Activated CD4-positive, alpha-beta T cell treated with anti-CD3 and anti-CD28 coated beads for 48 hours (primary cell): ENCODE results near the gene SPINK8.
"Not testable (repeated sequence)": the region's sequence is repeated elsewhere in the genome, so short reads cannot be mapped to it uniquely, and the experiment has no call there.

Experiments
- DNase-seq: peaks from one replicate; pipeline ENCODE4 v3.0.0-alpha.2; 2020

Gene SPINK8

DNA sequence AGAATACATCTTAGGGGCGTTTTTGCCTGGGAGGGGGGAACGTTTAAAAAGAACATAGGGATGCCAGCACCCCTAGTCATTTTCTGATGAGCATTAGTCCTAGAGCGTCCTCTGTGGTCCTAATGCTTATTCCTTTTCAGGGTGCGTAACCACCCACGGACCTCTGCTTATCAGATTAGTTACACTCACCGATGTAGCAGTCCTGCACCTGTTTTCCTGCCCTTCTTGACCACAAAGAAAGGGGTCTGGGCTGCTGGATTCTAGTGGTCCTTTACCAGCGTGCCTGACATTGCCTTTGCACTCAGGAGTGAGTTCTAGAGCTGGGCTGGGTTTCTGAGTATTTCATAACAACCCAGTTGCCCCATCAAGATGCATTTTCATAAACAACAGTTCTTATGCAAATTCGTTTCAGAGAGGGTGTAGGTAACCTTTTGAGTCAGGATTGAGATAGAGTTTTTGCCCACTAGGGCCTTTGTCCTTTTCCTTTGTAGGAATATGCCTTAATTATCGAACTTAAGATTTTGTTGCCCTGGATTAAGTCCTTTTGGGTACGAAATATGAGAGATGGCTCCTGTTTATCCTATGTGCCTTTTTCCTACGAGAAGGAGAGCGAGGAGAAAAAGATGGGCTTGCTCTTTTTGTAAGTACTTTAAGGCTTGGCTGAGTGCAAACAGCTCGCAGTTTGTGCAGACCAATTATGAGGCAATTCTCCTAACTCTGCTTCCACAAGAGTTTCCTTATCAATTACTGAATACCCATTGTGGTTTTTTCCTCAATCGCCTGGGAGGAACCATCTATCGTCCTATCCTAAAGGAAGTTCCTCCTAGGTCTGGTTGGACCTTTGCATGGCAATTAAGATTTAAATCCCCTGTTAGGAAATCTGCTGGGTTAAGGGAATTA lies at the start of gene SPINK8:
Gene SPINK8 (minus strand): TSS at position 316 of the 900 bp plus-strand sequence. CDS start 5,320 bp downstream, outside the sequence.
- not testable (repeated sequence) for DNase-seq

DNA sequence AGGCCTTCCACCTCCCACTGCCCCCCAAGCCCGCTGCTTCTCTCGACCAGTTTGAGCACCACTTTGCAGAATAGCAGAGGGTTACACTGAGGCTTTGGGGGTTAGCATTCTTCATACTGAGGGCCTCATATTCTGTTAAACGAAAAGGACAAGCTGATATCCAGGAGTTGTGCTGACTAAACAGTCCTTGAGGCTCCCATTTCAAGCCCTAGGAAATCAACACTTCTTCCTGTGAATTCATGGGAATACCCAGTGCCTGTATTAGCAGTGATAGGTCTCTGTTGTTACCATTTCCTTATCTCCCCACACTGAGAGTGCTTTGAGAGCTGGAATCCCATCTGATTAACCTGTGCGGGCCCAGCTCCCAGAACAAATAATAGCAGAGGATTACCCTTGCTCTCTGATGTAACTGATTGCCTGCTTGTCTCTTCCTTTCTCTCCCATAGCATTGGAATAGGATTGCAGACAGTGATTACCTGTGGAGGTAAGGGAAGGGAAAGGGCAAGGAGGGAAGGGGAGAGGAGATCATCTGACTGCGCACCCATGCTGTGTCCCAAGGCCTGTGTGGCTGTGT lies 39.5 kb upstream of the SPINK8 start:
- no peak for DNase-seq

DNA sequence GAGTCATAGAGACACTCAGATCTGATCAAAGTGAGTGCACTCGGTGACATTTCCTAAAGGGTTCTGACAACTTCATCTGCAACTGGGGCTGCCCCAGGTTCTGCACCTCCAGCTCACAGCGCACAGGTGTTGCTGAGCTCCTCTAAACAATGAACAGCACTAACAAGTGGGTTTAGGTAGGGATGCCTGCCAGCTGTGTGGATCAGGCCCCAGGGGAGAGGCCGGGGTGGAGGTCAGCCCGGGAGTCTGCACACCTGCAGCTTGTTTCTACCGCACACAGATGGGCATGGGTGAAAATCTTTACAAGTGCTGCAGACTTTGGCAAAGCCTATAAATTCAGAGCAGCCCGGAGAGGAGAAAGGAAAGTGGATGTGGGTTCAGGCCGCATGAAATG lies 38.9 kb upstream of the SPINK8 start:
- DNase-seq: no peak

DNA sequence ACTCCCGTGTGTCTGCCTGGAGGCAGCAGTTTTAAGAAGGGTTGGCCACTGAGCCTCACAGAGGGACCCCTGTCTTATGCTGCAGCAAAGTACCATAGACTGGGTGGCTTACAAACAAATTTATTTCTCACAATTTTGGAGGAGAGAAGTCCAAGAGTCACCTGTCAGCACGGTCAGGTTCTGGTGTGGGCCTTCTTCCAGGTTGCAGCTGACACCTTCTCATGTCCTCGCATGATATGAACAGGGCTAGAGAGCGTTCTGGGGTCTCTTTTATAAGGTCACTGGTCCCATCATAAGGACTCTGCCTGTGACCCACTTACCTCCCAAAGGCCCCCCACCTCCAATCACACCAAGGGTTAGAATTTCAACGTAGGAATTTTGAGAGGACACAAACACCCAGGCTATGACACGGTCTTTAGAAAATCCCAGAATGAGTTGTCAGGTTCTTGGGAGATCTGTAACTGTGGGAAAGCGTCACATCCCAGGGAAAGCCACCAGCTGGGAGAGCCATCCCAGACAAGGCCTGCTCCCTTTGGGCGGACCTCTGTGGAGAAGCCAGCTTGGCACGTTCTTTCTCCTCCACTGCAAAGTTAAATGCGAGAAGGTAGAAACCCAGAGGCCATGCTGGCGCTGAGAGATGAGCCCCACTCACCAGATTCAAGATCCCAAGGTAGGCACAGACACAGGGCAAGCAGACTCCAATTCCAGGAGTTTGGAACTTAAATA lies 38.4 kb upstream of the SPINK8 start, which contains the start of gene FBXW12:
Gene FBXW12 (plus strand): TSS at position 569 of the 726 bp plus-strand sequence. CDS start 549 bp downstream, outside the sequence.
- DNase-seq: no peak

DNA sequence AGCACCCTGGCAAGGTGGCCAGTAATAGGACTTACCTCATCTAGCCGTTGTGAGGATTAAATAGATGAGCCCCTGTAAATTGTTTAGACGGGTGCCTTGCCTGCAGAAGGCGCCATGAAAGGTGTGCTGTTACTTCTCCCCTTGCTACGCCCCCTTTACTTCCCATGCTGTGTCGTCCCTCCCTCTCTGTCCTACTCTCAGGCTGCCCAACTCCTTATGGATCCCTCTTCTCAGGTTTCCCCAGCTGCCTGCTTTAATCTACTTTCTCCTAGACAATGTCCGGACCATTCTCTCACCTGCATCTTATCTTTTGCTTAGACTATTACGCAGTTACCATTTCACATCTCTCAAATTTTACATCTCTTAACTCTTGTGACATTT lies 36.9 kb upstream of the SPINK8 start:
- no peak for DNase-seq

DNA sequence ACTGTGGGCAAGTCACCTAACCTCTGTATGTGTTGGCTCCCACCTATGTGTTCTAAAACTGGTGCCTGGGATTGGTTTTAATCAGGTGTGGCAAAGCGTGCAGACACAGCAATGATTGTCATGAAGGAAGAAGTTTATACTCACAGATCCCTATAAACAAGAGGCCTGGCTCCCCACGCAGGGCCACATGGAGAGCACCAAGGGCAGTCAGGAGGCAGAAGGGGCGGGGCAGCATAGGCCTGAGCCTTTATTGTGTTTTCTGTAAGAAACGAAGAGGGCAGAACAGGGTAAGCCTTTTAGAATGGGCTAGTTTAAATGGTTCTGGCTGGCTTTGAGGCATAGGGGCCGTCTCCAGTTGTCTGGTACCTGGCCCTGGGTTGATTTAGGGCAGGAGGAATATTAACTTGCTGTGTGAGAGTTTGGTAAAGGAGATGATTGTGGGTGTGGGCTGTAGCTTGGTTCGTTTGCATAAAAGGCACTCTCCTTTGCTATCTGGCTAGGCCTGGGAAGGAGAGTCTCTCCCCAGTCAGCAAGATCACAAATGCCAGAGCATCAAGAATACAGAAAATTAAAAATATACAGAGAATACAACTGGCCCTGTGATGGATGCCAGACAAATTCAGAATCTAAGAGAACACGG lies 36.4 kb upstream of the SPINK8 start:
- DNase-seq: no peak

DNA sequence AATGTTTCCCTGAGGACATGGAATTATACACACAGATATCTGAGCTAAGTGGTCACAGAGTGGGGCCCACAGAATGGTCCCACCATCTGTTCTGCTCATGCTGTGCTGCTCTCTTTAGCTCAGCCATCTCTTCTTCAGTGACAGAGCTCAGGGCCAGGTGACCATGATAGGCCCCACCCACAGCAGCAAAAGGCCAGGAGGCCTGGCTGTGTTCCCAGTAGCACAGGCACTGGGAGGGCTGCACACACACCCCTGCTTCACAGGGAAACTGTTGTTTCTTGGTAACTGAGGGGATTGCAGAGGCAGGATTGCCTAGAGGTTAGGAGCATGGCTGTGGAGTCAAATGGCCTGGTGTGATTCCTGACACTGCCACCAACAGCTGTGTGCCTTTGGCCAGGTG lies 33.7 kb upstream of the SPINK8 start:
- DNase-seq: no peak

DNA sequence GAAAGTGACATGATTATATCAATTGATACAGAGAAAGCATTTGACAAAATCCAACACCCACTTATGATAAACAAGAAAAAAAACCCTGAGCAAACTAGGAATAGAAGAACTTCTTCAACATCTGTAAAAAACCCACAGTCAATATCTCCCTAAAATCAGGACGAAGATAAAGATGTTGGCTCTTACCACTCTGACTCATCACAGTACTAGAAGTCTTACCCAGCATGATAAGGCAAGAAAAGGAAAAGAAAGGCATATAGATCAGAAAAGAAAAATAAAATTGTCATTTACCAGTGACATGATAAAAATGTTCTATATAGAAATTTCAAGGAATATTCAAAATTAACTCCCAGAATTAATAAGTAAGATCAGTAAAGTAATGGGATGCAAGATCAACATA lies 31.4 kb upstream of the SPINK8 start:
- no peak for DNase-seq

DNA sequence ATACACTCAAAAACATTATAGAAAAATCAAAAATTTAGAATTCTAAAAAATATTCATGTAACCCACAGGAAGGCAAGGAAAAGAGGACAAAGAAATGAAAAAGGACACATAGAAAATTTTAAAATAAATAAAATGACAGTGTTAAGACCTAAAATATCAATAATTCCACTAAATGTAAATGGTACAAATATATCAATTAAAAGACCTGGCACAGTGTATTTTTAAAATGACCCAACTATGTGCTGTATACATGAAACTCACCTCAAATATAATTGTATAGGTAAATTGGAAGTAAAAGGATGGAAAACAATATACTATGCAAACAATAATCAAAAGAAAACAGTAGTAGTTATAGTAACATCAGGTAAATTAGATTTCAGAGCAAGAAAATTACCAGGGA lies 28.5 kb upstream of the SPINK8 start:
- DNase-seq: no peak

DNA sequence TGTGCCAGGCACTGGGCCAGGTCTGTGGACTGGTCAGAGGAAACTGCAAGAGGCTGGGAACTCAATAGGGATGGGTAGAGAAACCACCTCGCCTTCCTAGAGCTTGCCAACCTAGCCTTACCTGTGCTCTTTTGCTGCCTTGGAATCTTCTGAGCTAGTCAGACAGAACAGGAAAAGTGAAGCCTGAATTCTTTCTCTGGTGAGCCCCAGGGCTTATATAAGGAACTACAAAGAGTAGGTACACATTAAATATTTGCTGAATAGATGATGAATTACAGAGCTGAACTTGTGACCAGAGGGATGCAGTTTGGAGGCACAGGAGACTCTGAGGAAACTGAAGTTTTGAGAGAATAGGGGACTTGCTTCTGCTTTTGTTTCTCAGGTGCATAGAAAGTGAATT lies 23.0 kb upstream of the SPINK8 start:
- DNase-seq: no peak

DNA sequence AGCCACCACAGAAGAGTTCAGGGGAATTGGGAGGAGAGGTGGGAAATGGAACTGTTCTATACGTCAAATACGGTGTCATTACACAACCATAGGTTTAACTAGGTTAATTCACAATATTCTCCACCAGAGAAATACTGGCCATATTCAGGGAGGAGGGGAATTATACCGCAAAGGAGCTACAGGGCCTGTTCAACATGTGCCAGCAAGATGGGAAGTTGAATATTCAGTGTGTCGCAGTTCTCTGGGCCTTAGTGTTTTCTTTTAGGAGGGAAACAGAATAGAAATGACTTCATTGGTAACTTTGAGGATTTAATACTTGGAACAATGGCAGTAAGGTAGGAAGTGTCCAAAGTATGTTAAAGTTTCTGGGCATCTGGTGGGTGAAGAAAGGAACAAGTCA lies 20.5 kb upstream of the SPINK8 start:
- DNase-seq: no peak

DNA sequence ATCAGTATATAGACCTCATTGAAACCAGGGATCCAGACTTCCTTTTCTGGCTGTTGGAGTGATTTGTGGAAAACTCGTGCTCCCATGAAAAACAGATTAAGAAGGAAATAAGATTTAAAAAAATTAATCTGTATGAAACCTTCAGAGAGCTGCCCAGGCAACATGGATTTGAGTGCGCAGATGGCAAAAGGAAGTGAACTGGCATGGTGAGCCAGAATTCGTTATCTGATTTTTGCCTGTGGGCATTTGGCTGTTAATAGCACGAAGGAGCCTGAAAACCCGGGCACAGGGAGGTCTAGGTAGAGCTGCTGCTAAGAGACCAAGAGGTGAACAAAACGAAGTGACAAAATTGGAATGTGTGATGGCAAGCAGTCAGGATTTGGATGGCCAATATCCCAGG lies 19.1 kb upstream of the SPINK8 start:
- DNase-seq: no peak

DNA sequence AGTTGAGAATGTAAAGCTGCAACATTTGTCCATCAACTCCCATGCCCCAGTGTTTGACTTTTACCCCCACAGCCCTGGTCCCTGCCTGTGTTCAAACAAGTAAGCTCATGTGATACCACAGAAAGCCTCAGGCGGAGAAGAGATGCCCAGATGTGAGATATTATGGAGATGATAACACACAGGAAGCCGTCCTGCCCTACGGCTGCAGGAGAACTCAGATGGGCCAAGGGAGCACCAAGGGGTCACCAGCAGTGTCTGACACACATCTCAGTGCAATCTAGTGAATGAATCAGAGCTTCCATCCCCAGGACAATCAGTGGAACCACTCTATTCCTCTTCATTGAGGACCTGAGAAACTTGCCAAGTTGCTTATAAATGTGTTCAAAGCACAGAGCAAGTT lies 14.0 kb upstream of the SPINK8 start:
- no peak for DNase-seq

DNA sequence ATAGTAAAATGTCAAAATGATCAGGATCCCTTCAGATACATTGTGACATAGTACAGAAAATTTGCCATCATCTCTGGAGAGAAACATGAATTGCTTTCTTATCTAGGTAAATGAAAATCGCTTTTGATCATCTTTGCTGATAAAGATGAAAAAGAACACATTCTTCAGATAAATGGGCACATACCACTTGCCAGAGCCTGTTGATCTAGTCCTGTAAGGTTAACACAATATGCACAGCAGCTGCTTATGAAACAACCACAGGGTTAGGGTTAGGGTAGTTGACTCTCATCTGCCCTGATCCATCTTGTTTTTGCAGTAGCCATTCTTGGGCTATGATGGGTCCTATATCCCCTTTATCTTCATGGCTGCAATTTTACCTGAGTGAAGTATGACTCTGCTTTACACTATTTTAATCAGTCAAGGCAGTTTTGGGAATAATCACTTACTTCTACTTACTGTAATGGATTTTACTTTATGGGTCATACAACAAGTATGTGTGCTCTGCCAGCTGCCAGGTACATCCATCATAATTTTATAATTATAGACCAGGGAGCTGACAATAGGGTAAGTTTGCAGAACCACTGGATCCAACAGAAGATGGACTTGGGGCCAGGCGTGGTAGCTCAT lies 12.6 kb upstream of the SPINK8 start:
- no peak for DNase-seq

DNA sequence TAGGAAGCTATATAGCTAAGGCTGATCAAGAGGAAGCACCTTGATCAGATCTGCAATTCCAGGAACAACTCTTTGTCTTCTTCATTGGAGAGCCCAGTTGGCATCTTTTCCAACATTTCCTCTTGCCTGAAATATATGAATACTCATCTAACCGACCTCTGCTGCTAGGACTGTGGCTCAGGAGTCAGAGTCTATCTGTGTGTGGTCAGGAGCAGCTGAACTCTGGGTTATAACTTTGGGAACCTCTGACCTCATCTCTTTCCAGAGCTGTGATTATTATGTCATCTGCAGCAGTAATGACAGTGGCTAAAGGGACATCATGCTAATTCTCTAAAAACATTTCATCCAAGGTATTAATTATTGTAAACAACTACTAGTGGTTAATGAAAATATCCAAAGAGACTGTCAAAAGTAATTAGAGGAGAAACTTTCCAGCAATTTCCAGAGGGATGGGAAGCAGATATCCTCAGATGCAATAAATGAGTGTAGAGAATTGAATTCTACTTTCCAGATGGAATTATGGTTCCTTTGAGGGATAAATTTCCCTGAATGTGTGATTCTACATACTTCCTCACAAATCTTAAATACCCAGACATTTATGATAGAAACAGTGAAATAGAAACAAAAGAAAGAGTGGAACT lies 11.5 kb upstream of the SPINK8 start:
- no peak for DNase-seq

DNA sequence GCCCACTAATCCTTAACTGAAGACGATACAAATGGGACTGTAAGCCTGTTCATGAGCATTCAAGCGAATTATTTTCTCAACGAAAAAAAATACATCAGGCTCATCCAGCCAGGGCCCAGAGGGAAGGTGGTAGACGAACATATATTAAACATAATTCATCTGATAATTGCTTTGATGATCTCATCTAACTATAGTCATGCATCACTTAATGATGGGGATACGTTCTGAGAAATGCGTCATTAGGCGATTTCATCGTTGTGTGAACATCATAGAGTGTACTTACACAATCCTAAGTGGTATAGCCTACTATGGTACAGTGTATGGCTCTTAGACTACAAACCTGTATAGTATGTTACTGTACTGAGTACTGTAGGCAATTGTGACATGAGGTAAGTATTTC lies 10.0 kb upstream of the SPINK8 start:
- no peak for DNase-seq

DNA sequence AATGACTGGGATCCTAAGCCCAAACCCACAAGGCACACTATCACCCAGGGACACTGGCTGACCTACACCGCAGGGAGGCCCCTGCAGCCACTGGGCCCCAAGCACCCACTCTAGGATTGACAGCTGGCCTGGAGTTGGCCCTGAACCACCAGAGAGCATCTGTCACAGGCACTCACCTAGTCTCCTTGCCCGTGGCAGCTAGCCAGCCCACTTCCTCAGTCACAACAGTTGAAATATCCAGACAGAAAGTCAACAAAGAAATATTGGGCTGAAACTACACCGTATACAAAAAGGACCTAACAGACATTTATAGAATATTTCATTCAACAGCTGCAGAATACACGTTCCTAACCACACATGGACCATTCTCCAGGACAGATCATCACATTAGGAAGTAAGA lies 5.2 kb upstream of the SPINK8 start:
- no peak for DNase-seq

DNA sequence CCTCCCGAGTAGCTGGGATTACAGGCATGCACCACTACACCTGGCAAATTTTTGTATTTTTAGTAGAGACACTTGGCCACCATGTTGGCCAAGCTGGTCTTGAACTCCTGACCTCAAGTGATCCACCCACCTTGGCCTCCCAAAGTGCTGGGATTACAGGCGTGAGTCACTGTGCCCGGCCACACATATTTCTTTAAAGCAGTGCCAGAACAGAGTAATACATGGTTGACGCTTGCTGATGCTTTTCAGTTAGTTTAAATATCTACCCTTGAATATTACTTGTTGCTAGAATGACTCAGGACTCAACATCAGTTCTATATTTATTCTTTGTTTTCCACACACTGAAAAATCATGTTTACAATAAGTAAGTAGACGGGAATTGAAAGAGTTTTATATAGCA lies 4.1 kb upstream of the SPINK8 start:
- not testable (repeated sequence) for DNase-seq

DNA sequence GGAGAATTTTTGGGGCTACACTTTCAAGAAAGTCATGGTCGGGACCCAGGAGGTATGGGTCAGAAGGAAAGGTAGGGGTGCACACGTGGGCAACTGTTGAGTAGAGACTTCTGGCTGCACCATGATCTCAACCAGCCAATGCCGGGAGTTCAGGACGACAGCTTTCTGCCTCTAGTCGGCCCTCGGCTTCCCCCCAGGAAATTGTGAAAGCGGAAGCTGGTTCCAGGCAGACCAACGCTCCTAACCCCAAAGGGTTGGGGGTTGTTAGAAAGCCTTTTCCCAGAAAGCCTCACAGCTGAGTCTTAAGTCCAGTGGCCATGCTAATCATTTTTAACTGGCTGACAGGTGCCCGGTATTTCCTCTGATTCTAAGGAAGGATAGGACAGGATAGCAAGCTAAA lies 1.8 kb upstream of the SPINK8 start:
- not testable (repeated sequence) for DNase-seq

DNA sequence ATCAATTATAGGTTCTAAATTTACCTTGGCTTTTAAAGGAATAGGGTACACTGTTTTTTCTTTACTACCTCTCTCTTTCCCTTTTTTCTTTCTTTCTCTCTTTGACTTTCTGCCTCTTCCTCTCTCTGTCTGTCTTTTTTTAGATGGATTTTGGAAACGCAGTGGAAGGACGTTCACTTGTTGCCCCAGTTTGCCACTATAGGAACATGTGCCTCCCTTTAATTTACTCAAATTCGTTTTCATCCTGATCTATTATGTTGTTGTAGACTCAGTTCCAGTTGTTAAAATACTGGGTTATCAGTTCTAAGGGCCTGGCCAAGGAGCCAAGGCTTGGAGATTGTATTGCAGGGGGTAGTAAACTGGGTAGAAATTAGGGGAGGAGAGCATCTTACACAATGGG lies 1.1 kb upstream of the SPINK8 start:
- no peak for DNase-seq

DNA sequence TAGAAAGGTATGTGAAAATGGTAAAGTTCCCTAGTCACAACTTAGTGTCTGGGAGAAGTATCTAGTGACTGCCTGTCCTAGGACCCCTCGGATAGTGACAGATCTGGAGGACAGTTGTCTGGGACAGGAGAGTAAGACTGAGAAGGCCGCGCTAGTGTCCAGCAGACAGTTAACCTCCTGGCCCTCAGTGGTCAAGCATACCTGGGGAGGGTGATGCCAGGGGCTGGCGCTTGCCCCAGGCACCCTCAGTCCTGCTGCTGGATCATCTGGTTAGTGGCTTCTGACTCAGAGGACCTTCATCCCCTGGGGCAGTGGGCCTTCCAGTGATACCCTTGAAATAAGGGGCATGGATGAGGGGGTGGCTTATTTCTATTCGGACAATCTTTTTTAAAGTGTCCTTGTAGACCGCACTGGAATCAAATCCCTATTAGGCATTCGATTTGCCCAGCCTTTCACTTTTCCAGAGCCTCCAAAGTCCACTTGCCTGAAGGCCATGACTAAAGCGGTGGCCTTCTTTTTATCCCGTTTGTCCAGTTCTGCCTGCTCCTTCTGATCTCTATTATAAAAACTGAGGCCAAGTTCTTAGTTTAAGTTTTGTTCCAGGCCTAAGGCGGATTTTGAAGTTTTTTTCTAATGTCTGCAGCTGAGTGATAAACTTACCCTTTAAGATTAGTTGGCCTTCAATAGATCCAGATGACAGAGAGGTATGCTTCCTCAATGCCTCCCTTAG lies 1.6 kb downstream of the SPINK8 start:
- not testable (repeated sequence) for DNase-seq

DNA sequence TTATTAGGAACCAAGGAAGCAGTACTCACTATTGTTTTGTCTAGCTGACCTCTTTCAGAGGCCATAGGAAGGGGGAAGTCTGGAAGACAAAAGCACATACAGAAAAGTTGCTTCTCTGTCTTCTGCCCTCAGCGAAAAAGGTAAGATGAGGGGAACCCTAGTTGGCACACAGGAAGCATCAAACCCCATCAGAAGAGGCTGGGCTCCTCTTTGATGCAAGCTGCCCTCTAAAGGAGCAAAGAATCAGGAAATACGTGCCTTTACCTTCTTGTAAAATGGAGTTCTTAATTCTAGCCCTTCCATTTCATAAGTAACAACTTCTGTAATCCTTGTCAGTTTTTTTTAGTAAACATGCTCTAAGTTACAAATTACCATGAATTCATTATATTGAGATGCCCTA lies 12.5 kb downstream of the SPINK8 start:
- DNase-seq: no peak
